Liver (tissue), 9 donors: ENCODE measurements around the gene PHF20. TPM values are rescaled to one million over a fixed set of nuclear protein-coding genes. Genes with fewer than 3 reads are reported as not detected.

Experiments used
- DNase-seq: peaks from one replicate; pipeline ENCODE4 v3.0.0-alpha.2; 2017; ENCODE audit warnings: low spot score
- H3K27ac ChIP-seq, 2 donors: one replicate each; pipeline ENCODE4 v1.7.0; 2013; ENCODE audit warnings: inconsistent platforms in 2 of 2, low read length in 2 of 2, control low read depth in 1 of 2, low read depth in 1 of 2, mild to moderate bottlenecking in 1 of 2
- H3K27me3 ChIP-seq, 4 donors: one replicate each; pipeline versions ENCODE4 v1.6.1 to v1.7.0; 2013; ENCODE audit warnings: low read length in 3 of 4, inconsistent platforms in 1 of 4, mild to moderate bottlenecking in 1 of 4, moderate library complexity in 1 of 4; ENCODE audit not compliant: control insufficient read depth in 4 of 4, insufficient read depth in 4 of 4
- H3K36me3 ChIP-seq, 4 donors: one replicate each; pipeline versions ENCODE4 v1.6.1 to v1.7.0; 2013; ENCODE audit warnings: low read length in 3 of 4, mild to moderate bottlenecking in 3 of 4, low read depth in 1 of 4, moderate library complexity in 1 of 4; ENCODE audit not compliant: control insufficient read depth in 4 of 4, insufficient read depth in 3 of 4
- H3K4me1 ChIP-seq, 4 donors: one replicate each; pipeline versions ENCODE4 v1.6.1 to v1.7.0; 2013; ENCODE audit warnings: low read length in 3 of 4, mild to moderate bottlenecking in 3 of 4, moderate library complexity in 1 of 4; ENCODE audit not compliant: control insufficient read depth in 4 of 4, insufficient read depth in 4 of 4
- H3K4me3 ChIP-seq, 3 donors: one replicate each; pipeline versions ENCODE4 v1.6.1 to v1.7.0; 2013; ENCODE audit warnings: low read length in 3 of 3, control low read depth in 1 of 3, low read depth in 1 of 3, mild to moderate bottlenecking in 1 of 3
- H3K9ac ChIP-seq, 2 donors: one replicate each; pipeline ENCODE4 v1.7.0; 2013; ENCODE audit warnings: low read length in 2 of 2, mild to moderate bottlenecking in 2 of 2, moderate library complexity in 2 of 2, control low read depth in 1 of 2, low read depth in 1 of 2
- H3K9me3 ChIP-seq, 4 donors: one replicate each; pipeline versions ENCODE4 v1.6.1 to v1.7.0; 2013; ENCODE audit warnings: low read length in 3 of 4; ENCODE audit not compliant: control insufficient read depth in 4 of 4
- ATF3 ChIP-seq: IDR thresholded peaks from 2 replicates; pipeline ENCODE4 v1.6.1; 2016; ENCODE audit warnings: antibody characterized with exemption
- CTCF ChIP-seq: fragments of 150-350 bp; IDR thresholded peaks from 2 replicates; pipeline ENCODE4 v1.5.1; 2017; ENCODE audit warnings: improper control_type of control experiment, low read depth, low read length; ENCODE audit not compliant: missing input control
- EGR1 ChIP-seq, 2 donors: IDR thresholded peaks; 2 replicates each; pipeline ENCODE4 v1.6.1; 2016 to 2018; ENCODE audit warnings: antibody characterized with exemption in 2 of 2, low read depth in 2 of 2
- FOXA1 ChIP-seq: IDR thresholded peaks from 2 replicates; pipeline ENCODE4 v1.6.1; 2016; ENCODE audit warnings: antibody characterized with exemption
- GABPA ChIP-seq, 2 donors: IDR thresholded peaks in 1 of 2; conservative IDR thresholded peaks in 1 of 2; 2 replicates each; pipeline ENCODE4 v1.6.1; 2016; ENCODE audit warnings: antibody characterized with exemption in 2 of 2, mild to moderate bottlenecking in 1 of 2, moderate library complexity in 1 of 2
- HNF4A ChIP-seq, 2 donors: conservative IDR thresholded peaks; 2 replicates each; pipeline ENCODE4 v1.6.1; 2016; ENCODE audit warnings: antibody characterized with exemption in 2 of 2, mild to moderate bottlenecking in 2 of 2
- HNF4G ChIP-seq: IDR thresholded peaks from 2 replicates; pipeline ENCODE4 v1.6.1; 2016; ENCODE audit warnings: antibody characterized with exemption
- JUND ChIP-seq, 2 donors: IDR thresholded peaks; 2 replicates each; pipeline ENCODE4 v1.6.1; 2016; ENCODE audit warnings: antibody characterized with exemption in 2 of 2
- NR2F2 ChIP-seq: IDR thresholded peaks from 2 replicates; pipeline ENCODE4 v1.6.1; 2016; ENCODE audit warnings: antibody characterized with exemption
- RAD21 ChIP-seq, 2 donors: IDR thresholded peaks; 2 replicates each; pipeline ENCODE4 v1.6.1; 2016; ENCODE audit warnings: antibody characterized with exemption in 2 of 2, mild to moderate bottlenecking in 2 of 2
- RXRA ChIP-seq, 2 donors: IDR thresholded peaks; 2 replicates each; pipeline ENCODE4 v1.6.1; 2017 to 2018; ENCODE audit warnings: antibody characterized with exemption in 2 of 2, mild to moderate bottlenecking in 1 of 2
- SP1 ChIP-seq: IDR thresholded peaks from 2 replicates; pipeline ENCODE4 v1.6.1; 2018; ENCODE audit warnings: antibody characterized with exemption, mild to moderate bottlenecking
- TAF1 ChIP-seq: conservative IDR thresholded peaks from 2 replicates; pipeline ENCODE4 v1.6.1; 2016; ENCODE audit warnings: antibody characterized with exemption, mild to moderate bottlenecking
- YY1 ChIP-seq: IDR thresholded peaks from 2 replicates; pipeline ENCODE4 v1.6.1; 2016; ENCODE audit warnings: antibody characterized with exemption, mild to moderate bottlenecking
- ZBTB33 ChIP-seq: IDR thresholded peaks from 2 replicates; pipeline ENCODE4 v1.6.1; 2016; ENCODE audit warnings: antibody characterized with exemption
- WGBS: extraction: QIAGEN DNeasy Blood & Tissue Kit; methylation state at CpG from one replicate; pipeline ENCODE4 v1.1.7; 2013; 5-methylcytosine and 5-hydroxymethylcytosine counted together
- polyA plus RNA-seq, 2 donors: library from polyadenylated mRNA; stranded (reverse) in 1 of 2; unstranded in 1 of 2; fragments of 200-250 nt in 1 of 2; fragments of >200 nt in 1 of 2; fragmentation: Nextera tagmentation in 1 of 2; extraction: Ambion mirVana in 1 of 2; gene quantifications; one replicate each; pipeline versions ENCODE4 v1.2.1 to v1.2.3, GENCODE V29; 2013 to 2015
- total RNA-seq, 2 donors: library from RNA; depleted of rRNA; stranded (reverse); fragments of >200 nt; gene quantifications; one replicate each; pipeline ENCODE4 v1.2.3, GENCODE V29; 2014
- TF ChIP-seq, protein P1 (sequence below): IDR thresholded peaks from 2 replicates; pipeline ENCODE4 v1.6.1; 2016; ENCODE audit warnings: antibody characterized with exemption, mild to moderate bottlenecking
- TF ChIP-seq, protein P2 (sequence below): IDR thresholded peaks from 2 replicates; pipeline ENCODE4 v1.6.1; 2016; ENCODE audit warnings: antibody characterized with exemption
- donor health status: healthy.
- donor health status: healthy.
- donor health status: healthy.
- donor health status: healthy.
- donor health status: healthy.

Gene PHF20
- total and polyA plus RNA-seq, 4 donors = 5.1 to 11.7 (median 10.3) TPM

GRCh38 chr20:35878113-35878625, 106.4 kb downstream of the PHF20 start:
- H3K27ac ChIP-seq = no peak overlapping the region
- no peaks in the 10 kb centered on the region for H3K9me3 ChIP-seq
- WGBS = 88% methylated on average over 6 of the region's 6 CpGs
- H3K4me3 ChIP-seq = no peak overlapping the region
- no peak overlapping the region for H3K9ac ChIP-seq
- no peaks in the 10 kb centered on the region for H3K4me1 ChIP-seq
- TF ChIP-seq RXRA (IDR thresholded peaks at IDR 0.05) (no peak), ATF3 (no peak), EGR1 (IDR thresholded peaks at IDR 0.05; ENCODE audit: low read depth in 2 of 2) (no peak), JUND (IDR thresholded peaks at IDR 0.05) (no peak), FOXA1 (no peak), HNF4A (conservative IDR thresholded peaks at IDR 0.05) (no peak), GABPA (IDR thresholded peaks at IDR 0.05 in 1 of 2, conservative IDR thresholded peaks at IDR 0.05 in 1 of 2) (no peak), RAD21 (IDR thresholded peaks at IDR 0.05) (no peak)
- TF ChIP-seq, protein P1, sequence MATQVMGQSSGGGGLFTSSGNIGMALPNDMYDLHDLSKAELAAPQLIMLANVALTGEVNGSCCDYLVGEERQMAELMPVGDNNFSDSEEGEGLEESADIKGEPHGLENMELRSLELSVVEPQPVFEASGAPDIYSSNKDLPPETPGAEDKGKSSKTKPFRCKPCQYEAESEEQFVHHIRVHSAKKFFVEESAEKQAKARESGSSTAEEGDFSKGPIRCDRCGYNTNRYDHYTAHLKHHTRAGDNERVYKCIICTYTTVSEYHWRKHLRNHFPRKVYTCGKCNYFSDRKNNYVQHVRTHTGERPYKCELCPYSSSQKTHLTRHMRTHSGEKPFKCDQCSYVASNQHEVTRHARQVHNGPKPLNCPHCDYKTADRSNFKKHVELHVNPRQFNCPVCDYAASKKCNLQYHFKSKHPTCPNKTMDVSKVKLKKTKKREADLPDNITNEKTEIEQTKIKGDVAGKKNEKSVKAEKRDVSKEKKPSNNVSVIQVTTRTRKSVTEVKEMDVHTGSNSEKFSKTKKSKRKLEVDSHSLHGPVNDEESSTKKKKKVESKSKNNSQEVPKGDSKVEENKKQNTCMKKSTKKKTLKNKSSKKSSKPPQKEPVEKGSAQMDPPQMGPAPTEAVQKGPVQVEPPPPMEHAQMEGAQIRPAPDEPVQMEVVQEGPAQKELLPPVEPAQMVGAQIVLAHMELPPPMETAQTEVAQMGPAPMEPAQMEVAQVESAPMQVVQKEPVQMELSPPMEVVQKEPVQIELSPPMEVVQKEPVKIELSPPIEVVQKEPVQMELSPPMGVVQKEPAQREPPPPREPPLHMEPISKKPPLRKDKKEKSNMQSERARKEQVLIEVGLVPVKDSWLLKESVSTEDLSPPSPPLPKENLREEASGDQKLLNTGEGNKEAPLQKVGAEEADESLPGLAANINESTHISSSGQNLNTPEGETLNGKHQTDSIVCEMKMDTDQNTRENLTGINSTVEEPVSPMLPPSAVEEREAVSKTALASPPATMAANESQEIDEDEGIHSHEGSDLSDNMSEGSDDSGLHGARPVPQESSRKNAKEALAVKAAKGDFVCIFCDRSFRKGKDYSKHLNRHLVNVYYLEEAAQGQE = no peak
- TF ChIP-seq, protein P2, sequence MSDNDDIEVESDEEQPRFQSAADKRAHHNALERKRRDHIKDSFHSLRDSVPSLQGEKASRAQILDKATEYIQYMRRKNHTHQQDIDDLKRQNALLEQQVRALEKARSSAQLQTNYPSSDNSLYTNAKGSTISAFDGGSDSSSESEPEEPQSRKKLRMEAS = no peak
- no peaks in the 10 kb centered on the region for H3K27me3 ChIP-seq
- no peak for DNase-seq
- peaks cover 0 to 6% (median 2%) of the 10 kb centered on the region in 4 donors for H3K36me3 ChIP-seq

DNA sequence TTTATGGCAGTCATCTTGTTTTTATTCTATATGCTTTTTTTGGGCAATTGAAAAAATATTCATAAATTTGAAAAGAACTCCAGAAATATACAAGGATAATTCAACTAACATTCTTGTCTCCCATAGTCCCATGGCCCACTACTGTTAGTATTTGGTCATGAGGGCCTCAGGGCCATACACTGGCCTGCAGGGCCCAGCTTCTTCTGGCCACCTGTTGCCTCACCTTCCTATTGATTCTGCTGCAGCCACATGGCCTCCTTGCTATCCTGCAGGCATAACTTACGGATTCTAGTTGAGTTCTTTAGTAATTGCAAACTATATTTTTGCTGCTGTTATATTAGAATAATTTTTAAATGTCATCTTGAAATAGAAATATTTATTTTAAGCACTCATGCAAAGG, 109.9 kb downstream of the PHF20 start:
- Histone ChIP-seq H3K36me3 (peaks cover 0 to 6% (median 3%) of the 10 kb centered on the region in 4 donors), H3K27me3 (no peaks in the 10 kb centered on the region), H3K27ac (no peak overlapping the region), H3K9ac (no peak overlapping the region), H3K4me1 (no peaks in the 10 kb centered on the region), H3K4me3 (no peak overlapping the region), H3K9me3 (no peaks in the 10 kb centered on the region)
- 100% methylated on average over 1 of the region's 1 CpG for WGBS
- TF ChIP-seq RAD21 (IDR thresholded peaks at IDR 0.05) (no peak), ZBTB33 (no peak), CTCF (no peak), YY1 (no peak), ATF3 (no peak), RXRA (IDR thresholded peaks at IDR 0.05) (no peak), NR2F2 (no peak), HNF4G (no peak), HNF4A (conservative IDR thresholded peaks at IDR 0.05) (no peak), SP1 (no peak), TAF1 (no peak), FOXA1 (no peak), JUND (IDR thresholded peaks at IDR 0.05) (no peak)
- TF ChIP-seq, protein P1 = no peak
- TF ChIP-seq, protein P2 = no peak
- no peak for DNase-seq
